CD4-positive, alpha-beta T cell treated with Interleukin-6 at 100 ng/mL for 8 hours (primary cell): ENCODE results near the gene STN1.
"Not testable (repeated sequence)": the region's sequence is repeated elsewhere in the genome, so short reads cannot be mapped to it uniquely, and the experiment has no call there.

Experiments
- DNase-seq: peaks from one replicate; pipeline ENCODE4 v3.0.0-alpha.2; 2020; ENCODE audit warnings: mixed read lengths, low spot score

STN1 gene

GRCh38 chr10:103861505-103861904 lies 56.5 kb downstream of the STN1 start:
- no peak for DNase-seq

GRCh38 chr10:103859161-103860086 lies 58.6 kb downstream of the STN1 start:
- DNase-seq = peak; percentile 53

GRCh38 chr10:103858360-103858759 lies 59.6 kb downstream of the STN1 start:
- DNase-seq = no peak

GRCh38 chr10:103856797-103857170 lies 61.2 kb downstream of the STN1 start:
- DNase-seq = no peak

- DNase-seq = no peak
These were observed 61.9 kb downstream of the STN1 start for GRCh38 chr10:103855852-103856796.

GRCh38 chr10:103855424-103855823 lies 62.6 kb downstream of the STN1 start, which contains the start of gene SH3PXD2A:
Gene SH3PXD2A, minus strand, starts transcription at chr10:103855576. Its CDS starts 310 bp downstream, at chr10:103855266.
- no peak for DNase-seq

GRCh38 chr10:103854686-103855391 lies 63.1 kb downstream of the STN1 start:
- DNase-seq = no peak

- no peak for DNase-seq
These were observed 63.7 kb downstream of the STN1 start for GRCh38 chr10:103854265-103854685.

- DNase-seq = no peak
These were observed 64.3 kb downstream of the STN1 start for GRCh38 chr10:103853428-103854264.

GRCh38 chr10:103852856-103853255 lies 65.1 kb downstream of the STN1 start:
- no peak for DNase-seq

GRCh38 chr10:103852189-103852711 lies 65.7 kb downstream of the STN1 start:
- no peak for DNase-seq

GRCh38 chr10:103851261-103851660 lies 66.7 kb downstream of the STN1 start:
- no peak for DNase-seq

- DNase-seq = no peak
These were observed 67.5 kb downstream of the STN1 start for GRCh38 chr10:103850572-103850895.

GRCh38 chr10:103849880-103850571 lies 68.0 kb downstream of the STN1 start:
- DNase-seq = no peak

- no peak for DNase-seq
These were observed 68.6 kb downstream of the STN1 start for GRCh38 chr10:103849212-103849877.

GRCh38 chr10:103847909-103848468 lies 70.0 kb downstream of the STN1 start:
- DNase-seq = no peak

GRCh38 chr10:103847346-103847745 lies 70.6 kb downstream of the STN1 start:
- no peak for DNase-seq

- DNase-seq = peak; percentile 52
These were observed 72.0 kb downstream of the STN1 start for GRCh38 chr10:103845972-103846371.

- not testable (repeated sequence) for DNase-seq
These were observed 72.6 kb downstream of the STN1 start for GRCh38 chr10:103845346-103845745.
